Thoracic aorta (tissue), 2 donors: ENCODE measurements around the gene TSKS. TPM values are rescaled to one million over a fixed set of nuclear protein-coding genes. Genes with fewer than 3 reads are reported as not detected.

Source experiments
- ATAC-seq: fragments of 150-250 bp; one replicate; pipeline ENCODE4 v1.8.0; 2017; ENCODE audit warnings: low read depth; ENCODE audit not compliant: insufficient number of reproducible peaks, low FRiP score
- DNase-seq: peaks from one replicate; pipeline ENCODE4 v3.0.0-alpha.2; 2020; ENCODE audit warnings: low spot score
- H3K27ac ChIP-seq, 2 donors: fragments of 200-600 bp; sonication (generic); 1 replicate in 1 of 2; 2 replicates in 1 of 2; pipeline ENCODE4 v1.5.1; 2016; ENCODE audit warnings: mild to moderate bottlenecking in 2 of 2, moderate library complexity in 2 of 2
- H3K27me3 ChIP-seq: fragments of 200-600 bp; sonication (generic); replicated peaks from 2 replicates; pipeline ENCODE4 v1.6.0; 2016; ENCODE audit warnings: mild to moderate bottlenecking; ENCODE audit not compliant: insufficient read depth
- H3K36me3 ChIP-seq: fragments of 200-600 bp; sonication (generic); one replicate; pipeline ENCODE4 v1.5.1; 2016
- H3K4me1 ChIP-seq, 2 donors: fragments of 200-600 bp; sonication (generic); 1 replicate in 1 of 2; 2 replicates in 1 of 2; pipeline versions ENCODE4 v1.5.1 to v1.6.0; 2016; ENCODE audit warnings: low read depth in 2 of 2, mild to moderate bottlenecking in 1 of 2; ENCODE audit not compliant: control insufficient read depth in 1 of 2
- H3K4me3 ChIP-seq: fragments of 200-600 bp; sonication (generic); 2 replicates; pipeline ENCODE4 v1.5.1; 2016; ENCODE audit warnings: mild to moderate bottlenecking
- H3K9me3 ChIP-seq: fragments of 200-600 bp; sonication (generic); 2 replicates; pipeline ENCODE4 v1.5.1; 2016
- CTCF ChIP-seq: fragments of 200-600 bp; sonication (generic); IDR thresholded peaks from one replicate; pipeline ENCODE4 v1.5.1; 2019; ENCODE audit warnings: antibody characterized with exemption
- total RNA-seq, 2 donors: library from RNA; depleted of rRNA; stranded (reverse); fragments of >200 nt; gene quantifications; one replicate each; pipeline versions ENCODE4 v1.1.0 to v1.2.3, GENCODE V29; 2016

The TSKS gene
- total RNA-seq, 2 donors from 2014 or later: not detected

- Histone ChIP-seq H3K36me3 (no peaks in the 10 kb centered on the region), H3K27me3 (no peaks in the 10 kb centered on the region), H3K4me1 (peaks cover 19 to 28% of the 10 kb centered on the region in 2 donors), H3K9me3 (no peaks in the 10 kb centered on the region), H3K27ac (peak within 1 kb of the TSS; percentile 89 to 94), H3K4me3 (peak within 1 kb of the TSS; percentile 92)
- DNase-seq: no peak
- no peak for TF ChIP-seq CTCF
- ATAC-seq: no peak
Observed at GRCh38 chr19:49766930-49767299, 3.8 kb upstream of the TSKS start, which contains the start of gene AP2A1. Gene AP2A1 (plus strand): TSS chr19:49767001. CDS start chr19:49767134, 133 bp downstream.

DNA sequence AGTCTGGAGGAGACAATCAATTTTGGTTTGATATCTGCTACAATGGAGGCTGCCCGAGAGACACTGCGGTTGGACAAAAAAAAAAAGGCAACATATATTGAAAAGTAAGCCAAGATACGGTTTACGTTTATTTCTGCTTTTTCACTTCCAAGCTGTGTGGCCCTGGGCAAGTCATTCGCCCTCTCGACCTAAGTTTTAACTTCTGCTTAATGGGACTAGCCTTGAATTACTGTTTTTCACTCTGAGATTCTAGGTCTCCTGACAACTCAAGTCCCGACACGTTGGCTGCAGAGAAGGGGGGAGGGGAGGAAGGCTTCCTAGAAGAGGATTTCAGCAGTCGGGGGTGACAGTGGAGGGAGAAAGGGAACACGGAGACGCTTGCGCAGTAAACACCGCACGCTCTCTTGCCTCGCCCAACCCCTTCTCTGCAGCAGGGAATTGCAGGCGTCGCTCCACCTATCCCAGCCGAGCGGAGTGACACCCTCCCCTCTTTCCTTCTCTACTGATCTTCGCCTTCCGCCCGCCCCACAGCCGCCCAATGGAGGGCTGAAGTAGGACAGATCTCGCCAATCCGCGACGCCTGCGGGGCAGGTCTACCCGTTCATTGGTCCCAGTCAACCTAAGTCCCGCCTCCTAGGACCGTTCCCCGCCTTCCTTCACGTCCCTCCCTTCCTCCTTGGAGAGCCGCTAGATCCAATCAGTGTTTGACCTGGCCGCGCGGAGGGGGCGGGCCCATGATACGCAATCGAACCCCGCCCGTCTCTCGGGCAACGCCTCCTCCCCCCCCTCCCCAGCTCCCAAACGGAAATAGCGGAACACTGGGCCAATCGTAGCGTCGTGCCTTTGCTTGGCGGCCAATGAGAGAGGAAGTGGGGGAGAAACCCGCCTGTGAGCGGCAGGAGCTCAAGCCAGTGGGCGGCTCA, 3.2 kb upstream of the TSKS start:
- no peak for TF ChIP-seq CTCF
- H3K36me3 ChIP-seq: no peaks in the 10 kb centered on the region
- peak overlapping the region; percentile 89 to 94 for H3K27ac ChIP-seq
- H3K4me1 ChIP-seq: peaks cover 19 to 28% of the 10 kb centered on the region in 2 donors
- no peaks in the 10 kb centered on the region for H3K9me3 ChIP-seq
- DNase-seq (peak; percentile 99), ATAC-seq (peak; percentile 98)
- no peaks in the 10 kb centered on the region for H3K27me3 ChIP-seq
- peak overlapping the region; percentile 92 for H3K4me3 ChIP-seq

GRCh38 chr19:49764341-49764740, 1.2 kb upstream of the TSKS start:
- no peak for TF ChIP-seq CTCF
- H3K27ac ChIP-seq: no peak overlapping the region
- H3K4me1 ChIP-seq: peaks cover 19 to 26% of the 10 kb centered on the region in 2 donors
- H3K9me3 ChIP-seq: no peaks in the 10 kb centered on the region
- no peak overlapping the region for H3K4me3 ChIP-seq
- no peak for ATAC-seq
- H3K36me3 ChIP-seq: no peaks in the 10 kb centered on the region
- DNase-seq: no peak
- H3K27me3 ChIP-seq: no peaks in the 10 kb centered on the region

DNA sequence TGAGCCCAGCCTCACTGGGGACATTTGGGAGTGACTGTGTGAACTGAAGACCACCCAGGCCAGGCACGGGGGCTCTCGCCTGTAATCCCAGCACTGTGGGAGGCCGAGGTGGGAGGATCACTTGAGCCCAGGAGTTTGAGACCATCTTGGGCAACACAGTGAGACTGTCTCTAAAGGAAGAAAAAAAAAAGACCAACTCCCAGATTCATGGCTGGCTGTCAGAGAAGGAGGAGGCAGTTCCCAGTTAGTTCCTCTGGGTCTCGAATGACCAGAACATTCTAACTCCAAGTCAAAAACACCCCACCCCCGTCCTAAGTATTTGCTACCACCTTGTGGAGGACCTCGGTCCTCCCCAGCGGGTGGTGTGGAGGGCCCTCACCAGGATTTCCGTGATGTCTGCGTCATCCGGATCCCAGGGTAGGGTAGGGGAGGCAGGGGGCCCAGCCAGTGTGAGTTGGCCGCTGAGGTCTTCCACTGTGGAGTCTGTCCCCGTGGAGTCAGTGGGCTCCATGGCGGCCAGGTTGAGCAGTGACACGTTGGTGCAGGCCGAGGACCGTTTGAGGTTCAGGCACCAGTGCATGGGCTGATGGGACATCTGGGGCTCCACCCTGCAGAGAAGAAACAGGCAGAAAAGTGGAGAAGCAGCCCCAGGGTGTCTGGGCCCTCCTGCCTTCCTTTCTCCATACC, 1.3 kb downstream of the TSKS start:
- Histone ChIP-seq H3K4me1 (peaks cover 7% of the 10 kb centered on the region in 2 donors), H3K27me3 (no peaks in the 10 kb centered on the region), H3K36me3 (no peaks in the 10 kb centered on the region), H3K27ac (peak overlapping the region in 1 of 2 donors; percentile 15), H3K4me3 (no peak overlapping the region), H3K9me3 (no peaks in the 10 kb centered on the region)
- ATAC-seq (no peak), DNase-seq (no peak)
- no peak for TF ChIP-seq CTCF

DNA sequence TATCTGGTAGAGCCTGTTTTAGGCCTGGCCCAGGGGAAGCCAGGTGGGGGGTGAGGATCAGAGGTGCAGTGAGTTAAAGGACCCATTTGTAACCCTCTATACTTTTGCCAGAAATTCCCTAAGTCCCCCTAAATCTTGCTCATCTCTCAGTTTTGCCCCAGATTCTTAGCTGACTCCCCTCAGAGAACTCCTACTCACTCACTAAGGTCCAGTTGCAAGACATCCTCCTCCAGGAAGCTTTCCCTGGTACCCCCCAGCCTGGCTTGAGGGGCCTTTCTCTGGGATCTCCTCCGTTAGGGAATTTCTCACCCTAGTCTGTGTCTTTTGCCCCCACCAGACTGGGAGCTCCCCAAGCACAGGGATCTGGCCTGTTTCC, 1.9 kb downstream of the TSKS start:
- DNase-seq (no peak), ATAC-seq (no peak)
- H3K4me3 ChIP-seq: no peak overlapping the region
- no peaks in the 10 kb centered on the region for H3K27me3 ChIP-seq
- peak overlapping the region in 1 of 2 donors; percentile 15 for H3K27ac ChIP-seq
- TF ChIP-seq CTCF: no peak
- H3K9me3 ChIP-seq: peaks cover under 1% of the 10 kb centered on the region
- no peaks in the 10 kb centered on the region for H3K36me3 ChIP-seq
- peaks cover 7% of the 10 kb centered on the region in 2 donors for H3K4me1 ChIP-seq
